Neural crest cell (in vitro differentiated cells): ENCODE measurements around the gene HAGHL. TPM values are rescaled to one million over a fixed set of nuclear protein-coding genes. Genes with fewer than 3 reads are reported as not detected.
A peak's percentile ranks its signal among the peaks of the same experiment; 100 is the strongest.

Experiments
- DNase-seq: peaks from one replicate; pipeline ENCODE4 v3.0.0; 2021; ENCODE audit warnings: low read depth, mixed read lengths, low spot score
- H3K27ac Mint-ChIP-seq: one replicate; pipeline ENCODE4 v1.8.0; 2021; ENCODE audit warnings: mild to moderate bottlenecking, mixed read lengths; ENCODE audit not compliant: unreplicated experiment
- H3K27me3 Mint-ChIP-seq: 2 replicates; pipeline ENCODE4 v1.8.0; 2021; ENCODE audit warnings: low read depth, mild to moderate bottlenecking, mixed read lengths
- H3K36me3 Mint-ChIP-seq: 2 replicates; pipeline ENCODE4 v1.8.0; 2021; ENCODE audit warnings: low read depth, mild to moderate bottlenecking, mixed read lengths
- H3K4me1 Mint-ChIP-seq: 2 replicates; pipeline ENCODE4 v1.8.0; 2021; ENCODE audit warnings: mixed read lengths
- H3K4me3 Mint-ChIP-seq: one replicate; pipeline ENCODE4 v1.8.0; 2021; ENCODE audit warnings: mild to moderate bottlenecking, mixed read lengths
- H3K9me3 Mint-ChIP-seq: 2 replicates; pipeline ENCODE4 v1.8.0; 2021; ENCODE audit warnings: mixed read lengths
- total RNA-seq: library from RNA; stranded (reverse); gene quantifications from 2 replicates; pipeline ENCODE4 v1.2.1, GENCODE V29; 2021
- TF ChIP-seq, protein P1 (sequence below): fragments of 200-600 bp; sonication (generic); conservative IDR thresholded peaks from 2 replicates; pipeline ENCODE4 v1.5.0; 2021; ENCODE audit warnings: antibody characterized with exemption, mild to moderate bottlenecking

HAGHL gene
- total RNA-seq, 1 donor from 2014 or later = 15.4 TPM

DNA sequence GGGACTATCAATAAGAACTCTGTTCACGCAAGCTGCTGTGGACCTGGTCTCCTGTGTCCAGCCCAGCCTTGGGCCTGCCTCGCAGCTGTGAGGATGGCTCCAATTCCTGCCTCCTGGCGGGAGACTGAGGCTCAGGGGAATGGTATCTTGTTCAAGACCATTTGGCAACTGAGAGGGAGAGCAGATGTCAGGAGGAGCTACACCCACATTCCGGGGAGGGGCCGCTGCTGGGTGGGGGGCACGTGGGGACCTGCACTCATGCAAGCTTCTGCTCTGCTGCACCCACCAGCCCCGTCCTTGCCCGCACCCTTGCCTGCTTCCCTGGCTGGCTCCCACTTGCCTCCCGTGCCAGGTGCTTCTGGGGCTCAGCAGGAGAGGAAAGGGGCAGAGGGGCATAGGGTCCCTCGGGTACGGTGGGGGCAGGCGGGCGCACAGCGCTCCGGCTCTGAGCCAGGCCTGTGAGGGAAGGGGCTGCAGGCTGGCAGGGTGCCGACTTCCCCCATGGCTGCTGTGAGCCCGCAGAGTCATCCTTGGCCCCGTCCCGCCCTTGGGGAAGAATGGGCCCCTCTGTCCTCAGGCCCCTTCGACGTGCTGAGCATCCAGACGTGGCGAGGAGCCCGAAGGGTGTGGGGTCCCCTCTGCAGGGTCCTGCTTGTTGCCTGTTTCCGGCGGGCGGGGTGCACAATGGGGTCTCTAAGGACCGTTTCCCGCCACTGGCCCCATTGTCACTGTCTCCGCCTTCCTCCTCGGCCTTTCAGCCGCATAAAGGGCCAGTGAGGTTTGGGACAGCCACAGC, 9.3 kb upstream of the HAGHL start:
- H3K36me3 Mint-ChIP-seq = no peaks in the 10 kb centered on the region
- H3K4me3 Mint-ChIP-seq = peak overlapping the region; percentile 80
- DNase-seq = no peak
- H3K9me3 Mint-ChIP-seq = no peaks in the 10 kb centered on the region
- TF ChIP-seq, protein P1, sequence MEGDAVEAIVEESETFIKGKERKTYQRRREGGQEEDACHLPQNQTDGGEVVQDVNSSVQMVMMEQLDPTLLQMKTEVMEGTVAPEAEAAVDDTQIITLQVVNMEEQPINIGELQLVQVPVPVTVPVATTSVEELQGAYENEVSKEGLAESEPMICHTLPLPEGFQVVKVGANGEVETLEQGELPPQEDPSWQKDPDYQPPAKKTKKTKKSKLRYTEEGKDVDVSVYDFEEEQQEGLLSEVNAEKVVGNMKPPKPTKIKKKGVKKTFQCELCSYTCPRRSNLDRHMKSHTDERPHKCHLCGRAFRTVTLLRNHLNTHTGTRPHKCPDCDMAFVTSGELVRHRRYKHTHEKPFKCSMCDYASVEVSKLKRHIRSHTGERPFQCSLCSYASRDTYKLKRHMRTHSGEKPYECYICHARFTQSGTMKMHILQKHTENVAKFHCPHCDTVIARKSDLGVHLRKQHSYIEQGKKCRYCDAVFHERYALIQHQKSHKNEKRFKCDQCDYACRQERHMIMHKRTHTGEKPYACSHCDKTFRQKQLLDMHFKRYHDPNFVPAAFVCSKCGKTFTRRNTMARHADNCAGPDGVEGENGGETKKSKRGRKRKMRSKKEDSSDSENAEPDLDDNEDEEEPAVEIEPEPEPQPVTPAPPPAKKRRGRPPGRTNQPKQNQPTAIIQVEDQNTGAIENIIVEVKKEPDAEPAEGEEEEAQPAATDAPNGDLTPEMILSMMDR = no peak
- peaks cover 30% of the 10 kb centered on the region for H3K4me1 Mint-ChIP-seq
- H3K27ac Mint-ChIP-seq = peak overlapping the region; percentile 86
- peaks cover 16% of the 10 kb centered on the region for H3K27me3 Mint-ChIP-seq

DNA sequence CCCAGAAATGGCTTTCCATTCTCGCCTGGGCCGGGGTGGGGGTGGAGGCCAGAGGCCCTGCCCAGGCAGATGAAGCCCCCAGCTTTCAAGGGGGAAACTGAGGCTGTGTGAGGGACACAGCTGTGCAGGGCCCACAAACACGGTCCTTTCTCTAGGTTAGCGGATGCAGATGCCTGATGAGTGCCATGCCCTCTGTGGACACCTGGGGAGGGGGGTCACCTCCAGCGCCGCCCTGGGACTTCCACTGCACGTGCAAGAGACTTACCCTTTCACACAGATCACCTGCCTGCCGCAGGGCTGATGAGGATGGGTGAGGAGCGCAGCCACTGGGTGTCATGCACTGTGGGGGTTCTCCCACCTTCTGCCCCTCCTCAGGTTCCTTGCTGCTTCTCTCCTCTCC, 8.5 kb upstream of the HAGHL start:
- H3K27ac Mint-ChIP-seq = peak overlapping the region; percentile 78
- peak overlapping the region; percentile 94 for H3K4me3 Mint-ChIP-seq
- H3K36me3 Mint-ChIP-seq = no peaks in the 10 kb centered on the region
- H3K9me3 Mint-ChIP-seq = no peaks in the 10 kb centered on the region
- peaks cover 12% of the 10 kb centered on the region for H3K27me3 Mint-ChIP-seq
- no peak for DNase-seq
- peaks cover 27% of the 10 kb centered on the region for H3K4me1 Mint-ChIP-seq
- TF ChIP-seq, protein P1 = no peak

DNA sequence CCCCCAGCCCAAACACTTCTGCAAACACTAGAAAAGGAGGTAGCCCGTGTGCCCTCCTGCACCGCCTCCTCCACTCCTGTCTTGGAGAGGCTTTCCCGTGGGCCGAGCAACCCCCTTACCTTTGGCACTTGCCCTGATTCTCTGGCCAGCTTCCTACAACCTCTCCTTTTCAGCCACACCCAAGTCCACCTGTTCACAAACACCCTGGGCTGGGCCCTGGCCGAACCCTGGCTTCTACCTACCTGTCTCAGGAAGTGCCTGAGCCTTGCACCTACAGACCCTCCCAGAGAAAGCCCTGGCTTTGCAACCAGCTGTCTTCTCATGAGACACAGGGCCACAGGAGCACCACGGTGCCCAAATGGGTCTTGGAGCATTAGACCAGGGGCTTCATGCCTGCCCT, 8.0 kb upstream of the HAGHL start:
- DNase-seq = no peak
- H3K27ac Mint-ChIP-seq = peak overlapping the region; percentile 19
- H3K4me1 Mint-ChIP-seq = peaks cover 27% of the 10 kb centered on the region
- peaks cover 12% of the 10 kb centered on the region for H3K27me3 Mint-ChIP-seq
- H3K36me3 Mint-ChIP-seq = no peaks in the 10 kb centered on the region
- peak overlapping the region; percentile 94 for H3K4me3 Mint-ChIP-seq
- TF ChIP-seq, protein P1 = no peak
- H3K9me3 Mint-ChIP-seq = no peaks in the 10 kb centered on the region

DNA sequence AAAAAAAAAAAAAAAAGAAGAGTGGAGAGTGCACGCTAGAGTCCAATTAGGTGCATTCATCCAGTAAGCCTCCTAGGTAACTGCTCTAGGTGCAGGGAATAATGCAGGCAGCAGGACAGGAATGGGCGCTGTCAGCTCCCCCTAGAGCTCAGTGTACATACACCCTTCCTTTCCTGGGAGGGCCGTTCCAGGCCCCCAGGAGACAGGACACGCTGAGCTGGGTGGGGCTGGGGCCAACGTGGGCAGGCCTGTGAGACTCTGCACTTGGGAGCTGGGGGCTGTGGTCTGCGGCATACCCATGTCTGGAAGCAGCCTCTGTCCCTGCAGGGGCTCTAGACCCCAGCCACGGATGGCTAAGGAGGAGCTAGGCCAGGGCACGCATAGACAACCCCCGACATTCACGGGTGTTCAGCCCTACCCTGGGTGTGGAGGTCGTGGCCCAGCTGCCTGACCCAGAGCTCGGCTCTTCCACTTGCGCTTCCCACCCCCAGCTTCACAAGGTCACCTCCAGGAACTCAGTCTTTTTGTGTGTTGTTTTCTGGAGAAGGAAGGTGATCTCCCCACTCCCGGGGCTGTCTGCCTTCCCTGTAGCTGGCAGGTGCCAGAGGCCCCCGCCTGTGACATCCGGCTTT, 7.0 kb upstream of the HAGHL start:
- DNase-seq = no peak
- peaks cover 12% of the 10 kb centered on the region for H3K27me3 Mint-ChIP-seq
- TF ChIP-seq, protein P1 = peak; percentile 30
- no peaks in the 10 kb centered on the region for H3K9me3 Mint-ChIP-seq
- H3K27ac Mint-ChIP-seq = peak overlapping the region; percentile 92
- H3K4me1 Mint-ChIP-seq = peaks cover 27% of the 10 kb centered on the region
- H3K36me3 Mint-ChIP-seq = no peaks in the 10 kb centered on the region
- H3K4me3 Mint-ChIP-seq = peak overlapping the region; percentile 94

DNA sequence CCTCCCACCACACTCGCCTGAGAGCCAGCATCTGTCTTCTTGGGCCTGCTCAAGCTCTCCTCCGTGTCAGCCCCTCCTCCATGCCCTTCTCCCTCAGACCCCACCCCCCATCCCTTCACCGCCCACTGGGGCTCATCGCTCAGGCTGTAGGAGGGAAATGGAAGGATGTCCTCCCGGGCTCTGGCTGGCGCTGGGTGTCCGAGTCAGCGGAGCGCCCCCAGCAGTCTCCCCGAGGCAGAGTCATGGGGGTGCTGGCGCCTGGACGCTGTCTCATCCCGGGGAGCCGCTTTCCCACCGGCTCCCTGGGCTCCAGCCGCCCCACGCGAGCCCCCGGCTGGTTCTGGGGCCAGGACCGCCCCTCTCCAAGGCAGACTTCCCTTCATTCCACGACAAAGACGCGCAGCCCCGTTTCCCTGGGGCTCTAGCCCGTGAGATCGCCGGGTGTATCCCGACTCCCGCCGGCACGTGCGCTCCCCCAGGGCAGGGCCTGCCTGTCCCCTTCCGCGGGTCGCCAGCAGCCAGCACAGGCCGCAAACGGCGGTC, 6.4 kb upstream of the HAGHL start:
- peak overlapping the region; percentile 92 for H3K27ac Mint-ChIP-seq
- H3K36me3 Mint-ChIP-seq = no peaks in the 10 kb centered on the region
- H3K4me1 Mint-ChIP-seq = peaks cover 27% of the 10 kb centered on the region
- TF ChIP-seq, protein P1 = no peak
- peak; percentile 53 for DNase-seq
- peak overlapping the region; percentile 94 for H3K4me3 Mint-ChIP-seq
- H3K9me3 Mint-ChIP-seq = no peaks in the 10 kb centered on the region
- H3K27me3 Mint-ChIP-seq = peaks cover 14% of the 10 kb centered on the region
